ENCODE data around the gene CFAP46. TPM values are rescaled to one million over a fixed set of nuclear protein-coding genes. Genes with fewer than 3 reads are reported as not detected.

The CFAP46 gene
- total RNA-seq, 2 experiments from 2014 or later, result not detected

DNA sequence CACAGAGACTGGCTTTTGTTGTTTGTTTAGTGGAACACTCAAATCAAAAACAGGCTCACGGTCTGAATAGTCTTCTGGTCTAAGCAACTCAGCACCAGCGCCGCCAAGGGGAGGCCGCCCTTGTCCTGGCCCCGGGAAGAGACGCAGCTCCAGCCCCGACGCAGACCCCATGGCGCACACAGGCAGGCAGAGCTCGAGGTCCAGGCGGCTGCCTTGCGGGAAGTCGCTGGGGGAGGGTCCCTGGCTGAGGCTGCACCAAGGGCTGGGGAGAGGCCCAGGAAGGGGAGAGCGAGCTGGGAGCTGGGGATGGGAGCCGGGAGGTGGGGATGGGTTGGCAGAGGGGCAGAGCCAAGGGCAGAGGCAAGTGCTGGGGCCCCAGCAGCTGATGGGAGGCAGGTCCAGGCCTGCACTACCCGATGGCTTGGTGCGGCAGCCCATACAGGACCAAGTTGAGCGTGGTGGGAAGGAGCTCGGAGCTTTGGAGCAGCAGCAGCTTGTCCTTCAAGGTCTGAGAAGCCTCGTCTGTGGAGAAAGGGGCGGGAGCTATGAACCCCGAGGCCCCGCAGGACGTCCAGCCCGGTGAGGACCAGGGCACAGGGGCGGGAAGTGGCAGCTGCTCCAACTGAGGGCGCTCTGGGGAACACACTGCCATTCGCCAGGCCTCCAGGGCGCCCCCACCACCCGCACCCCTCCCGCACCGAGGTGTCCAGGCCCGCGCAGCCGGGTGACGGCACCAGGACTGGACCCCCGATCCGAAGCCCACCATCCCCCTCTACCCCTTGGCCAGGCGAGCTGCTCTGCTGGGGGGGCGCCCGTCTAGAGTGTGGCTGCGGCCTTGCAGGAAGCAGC is 133.8 kb downstream of the CFAP46 start:
- Histone ChIP-seq H3K27ac (ENCODE audit: low read depth in 1 of 2, low read length in 2 of 2) (no peak overlapping the region), H3K9me3 (ENCODE audit: control insufficient read depth in 1 of 2, insufficient read depth in 1 of 2, low read length in 2 of 2) (peaks cover 0 to 9% of the 10 kb centered on the region in 2 experiments), H3K27me3 (ENCODE audit: control insufficient read depth in 1 of 2, insufficient read depth in 2 of 2, low read length in 2 of 2) (no peaks in the 10 kb centered on the region), H3K4me3 (ENCODE audit: low read length) (no peak overlapping the region), H3K4me1 (ENCODE audit: insufficient read depth, low read length) (no peaks in the 10 kb centered on the region), H3K36me3 (ENCODE audit: insufficient read depth, low read length) (no peaks in the 10 kb centered on the region)
- ChIA-PET POLR2A (no interaction called here), CTCF (no interaction called here)
- intact Hi-C loops (cut with DNase I, micrococcal nuclease), result no loop called here
- DNase-seq (no peak), ATAC-seq (ENCODE audit: poor library complexity) (no peak)
- Mint-ChIP-seq H3K4me1 (ENCODE audit: low read depth) (no peaks in the 10 kb centered on the region), H3K27ac (no peak overlapping the region), H3K27me3 (no peaks in the 10 kb centered on the region), H3K4me3 (no peak overlapping the region), H3K36me3 (ENCODE audit: low read depth) (no peaks in the 10 kb centered on the region), H3K9me3 (no peaks in the 10 kb centered on the region)
- TF ChIP-seq, protein P1, sequence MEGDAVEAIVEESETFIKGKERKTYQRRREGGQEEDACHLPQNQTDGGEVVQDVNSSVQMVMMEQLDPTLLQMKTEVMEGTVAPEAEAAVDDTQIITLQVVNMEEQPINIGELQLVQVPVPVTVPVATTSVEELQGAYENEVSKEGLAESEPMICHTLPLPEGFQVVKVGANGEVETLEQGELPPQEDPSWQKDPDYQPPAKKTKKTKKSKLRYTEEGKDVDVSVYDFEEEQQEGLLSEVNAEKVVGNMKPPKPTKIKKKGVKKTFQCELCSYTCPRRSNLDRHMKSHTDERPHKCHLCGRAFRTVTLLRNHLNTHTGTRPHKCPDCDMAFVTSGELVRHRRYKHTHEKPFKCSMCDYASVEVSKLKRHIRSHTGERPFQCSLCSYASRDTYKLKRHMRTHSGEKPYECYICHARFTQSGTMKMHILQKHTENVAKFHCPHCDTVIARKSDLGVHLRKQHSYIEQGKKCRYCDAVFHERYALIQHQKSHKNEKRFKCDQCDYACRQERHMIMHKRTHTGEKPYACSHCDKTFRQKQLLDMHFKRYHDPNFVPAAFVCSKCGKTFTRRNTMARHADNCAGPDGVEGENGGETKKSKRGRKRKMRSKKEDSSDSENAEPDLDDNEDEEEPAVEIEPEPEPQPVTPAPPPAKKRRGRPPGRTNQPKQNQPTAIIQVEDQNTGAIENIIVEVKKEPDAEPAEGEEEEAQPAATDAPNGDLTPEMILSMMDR (IDR thresholded peaks at IDR 0.05), result no peak

GRCh38 chr10:132807621-132808049 is 134.7 kb downstream of the CFAP46 start:
- H3K27ac Mint-ChIP-seq, result no peak overlapping the region
- DNase-seq (no peak), ATAC-seq (ENCODE audit: poor library complexity) (no peak)
- intact Hi-C loops (cut with DNase I, micrococcal nuclease), result no loop called here
- TF ChIP-seq, protein P1 (IDR thresholded peaks at IDR 0.05), result no peak
- Histone ChIP-seq H3K36me3 (ENCODE audit: insufficient read depth, low read length) (no peaks in the 10 kb centered on the region), H3K4me1 (ENCODE audit: insufficient read depth, low read length) (no peaks in the 10 kb centered on the region), H3K9me3 (ENCODE audit: control insufficient read depth in 1 of 2, insufficient read depth in 1 of 2, low read length in 2 of 2) (peaks cover 0 to 13% of the 10 kb centered on the region in 2 experiments), H3K27ac (ENCODE audit: low read depth in 1 of 2, low read length in 2 of 2) (no peak overlapping the region), H3K27me3 (ENCODE audit: control insufficient read depth in 1 of 2, insufficient read depth in 2 of 2, low read length in 2 of 2) (no peaks in the 10 kb centered on the region), H3K4me3 (ENCODE audit: low read length) (no peak overlapping the region)
- H3K4me1 Mint-ChIP-seq (ENCODE audit: low read depth), result no peaks in the 10 kb centered on the region
- CTCF ChIA-PET, result no interaction called here
- H3K36me3 Mint-ChIP-seq (ENCODE audit: low read depth), result no peaks in the 10 kb centered on the region
- H3K9me3 Mint-ChIP-seq, result no peaks in the 10 kb centered on the region
- POLR2A ChIA-PET, result no interaction called here
- no peaks in the 10 kb centered on the region for H3K27me3 Mint-ChIP-seq
- H3K4me3 Mint-ChIP-seq, result no peak overlapping the region

DNA sequence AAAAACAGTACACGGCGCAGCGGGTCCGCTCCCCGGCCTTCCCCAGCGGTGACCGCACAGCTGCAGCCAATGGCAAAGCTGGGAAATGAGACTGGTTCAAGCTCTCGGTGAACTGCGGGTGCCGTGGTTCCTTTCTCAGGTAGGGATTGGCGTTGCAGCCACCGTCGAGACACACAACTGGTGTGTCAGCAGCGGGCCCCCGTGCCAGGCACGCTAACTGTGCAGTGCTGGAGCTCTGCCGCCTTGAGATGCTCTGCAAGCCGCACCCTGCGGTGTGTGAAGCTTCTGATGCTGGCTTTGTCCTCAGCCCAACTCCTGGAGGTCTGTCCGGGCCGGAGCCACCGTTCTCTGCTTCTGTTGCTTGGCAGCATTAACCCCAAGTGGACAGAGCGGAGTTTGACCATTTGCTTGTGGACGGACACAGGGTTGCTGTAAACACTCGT is 135.8 kb downstream of the CFAP46 start:
- H3K4me3 ChIP-seq (ENCODE audit: low read length), result no peak overlapping the region
- H3K27me3 Mint-ChIP-seq, result no peaks in the 10 kb centered on the region
- peaks cover 0 to 23% of the 10 kb centered on the region in 2 experiments for H3K9me3 ChIP-seq (ENCODE audit: control insufficient read depth in 1 of 2, insufficient read depth in 1 of 2, low read length in 2 of 2)
- no peak for ATAC-seq (ENCODE audit: poor library complexity)
- H3K36me3 ChIP-seq (ENCODE audit: insufficient read depth, low read length), result no peaks in the 10 kb centered on the region
- no peak overlapping the region for H3K4me3 Mint-ChIP-seq
- intact Hi-C loops (cut with DNase I, micrococcal nuclease), result no loop called here
- no peak overlapping the region for H3K27ac ChIP-seq (ENCODE audit: low read depth in 1 of 2, low read length in 2 of 2)
- DNase-seq, result no peak
- CTCF ChIA-PET, result no interaction called here
- H3K36me3 Mint-ChIP-seq (ENCODE audit: low read depth), result no peaks in the 10 kb centered on the region
- no peak overlapping the region for H3K27ac Mint-ChIP-seq
- POLR2A ChIA-PET, result no interaction called here
- H3K4me1 ChIP-seq (ENCODE audit: insufficient read depth, low read length), result no peaks in the 10 kb centered on the region
- TF ChIP-seq, protein P1 (IDR thresholded peaks at IDR 0.05), result no peak
- no peaks in the 10 kb centered on the region for H3K4me1 Mint-ChIP-seq (ENCODE audit: low read depth)
- H3K9me3 Mint-ChIP-seq, result no peaks in the 10 kb centered on the region
- H3K27me3 ChIP-seq (ENCODE audit: control insufficient read depth in 1 of 2, insufficient read depth in 2 of 2, low read length in 2 of 2), result no peaks in the 10 kb centered on the region
